ENCODE data around the gene DDB1. TPM values are rescaled to one million over a fixed set of nuclear protein-coding genes. Genes with fewer than 3 reads are reported as not detected.

Gene DDB1
- total and polyA plus RNA-seq, 10 of the 15 experiments (the other 5 are each of a cell fraction or from before 2014, with no cell fraction given): 136 to 272 (median 216) TPM

- Histone ChIP-seq H3K9me3 (replicated peaks; ENCODE audit: control insufficient read depth, insufficient read depth, low read length) (no peaks in the 10 kb centered on the region), H2AFZ (ENCODE audit: control insufficient read depth, low read depth, low read length) (no peak overlapping the region), H3K27me3 (replicated peaks in 1 of 2; ENCODE audit: control insufficient read depth in 2 of 2, insufficient read depth in 2 of 2, low read length in 1 of 2) (no peaks in the 10 kb centered on the region), H3K36me3 (ENCODE audit: control insufficient read depth in 2 of 2, insufficient read depth in 2 of 2, low read length in 1 of 2) (peaks cover 20 to 23% of the 10 kb centered on the region in 2 experiments), H3K4me1 (ENCODE audit: control insufficient read depth, insufficient read depth, low read length) (peaks cover 12% of the 10 kb centered on the region), H3K79me2 (ENCODE audit: control insufficient read depth, insufficient read depth, low read length) (peaks cover 10% of the 10 kb centered on the region), H3K4me3 (no peak overlapping the region), H4K20me1 (ENCODE audit: control insufficient read depth, insufficient read depth) (no peaks in the 10 kb centered on the region), H3K4me2 (ENCODE audit: control insufficient read depth, insufficient read depth) (no peak overlapping the region), H3K27ac (ENCODE audit: control insufficient read depth, insufficient read depth) (no peak overlapping the region), H3K9ac (ENCODE audit: control insufficient read depth, insufficient read depth, low read length) (no peak overlapping the region)
- ChIA-PET CTCF (interaction anchor here (1.0 to 20.8 kb wide), 2 partner anchors 14 to 165 kb away, joined by 3 to 387 read pairs; no protein-coding TSS in a partner anchor), POLR2A (interaction anchor here (0.8 kb wide), 1 partner anchor 16 kb away, joined by 3 read pairs; no protein-coding TSS in a partner anchor), RAD21 (ENCODE audit: unreplicated experiment) (interaction anchor here (1.2 kb wide), 1 partner anchor 17 kb away, joined by 3 read pairs; no protein-coding TSS in a partner anchor), SMC1A (ENCODE audit: uncharacterized antibody, unreplicated experiment) (interaction anchor here (0.6 to 12.8 kb wide), 4 partner anchors 10 to 90 kb away, joined by 3 to 243 read pairs (median 6); partner anchors contain the start of genes DDB1 and TKFC)
- 82% methylated on average over 8 of the region's 8 CpGs for WGBS (ENCODE audit: insufficient coverage, insufficient replicate concordance, low lambda C conversion rate, missing lambda C conversion rate)
- intact Hi-C loops (cut with micrococcal nuclease; ENCODE audit: unreplicated experiment) (no loop called here), in situ Hi-C loops (cut with MboI) (no loop called here)
- ATAC-seq (no peak), FAIRE-seq (no peak), DNase-seq (ENCODE audit: low read depth, low spot score) (no peak)
- no peak for TF ChIP-seq HCFC1 (IDR thresholded peaks at IDR 0.05; ENCODE audit: low read length)
- no peak for TF ChIP-seq GATAD2B (conservative IDR thresholded peaks at IDR 0.05; ENCODE audit: low read depth)
- TF ChIP-seq ZBED1 (IDR thresholded peaks at IDR 0.05; ENCODE audit: borderline replicate concordance): no peak
- TF ChIP-seq CHD4 (IDR thresholded peaks at IDR 0.05): no peak
- TF ChIP-seq RB1 (IDR thresholded peaks at IDR 0.05; ENCODE audit: borderline replicate concordance): no peak
- no peak for TF ChIP-seq NR2C1 (IDR thresholded peaks at IDR 0.05)
- no peak for TF ChIP-seq RAD21 (IDR thresholded peaks at IDR 0.05; ENCODE audit: insufficient read depth, low read depth, low read length)
- no peak for TF ChIP-seq MTA3 (IDR thresholded peaks at IDR 0.05; ENCODE audit: borderline replicate concordance, low read length)
- no peak for TF ChIP-seq ATF2 (IDR thresholded peaks at IDR 0.05; ENCODE audit: low read length)
- TF ChIP-seq CHD1 (IDR thresholded peaks at IDR 0.05; ENCODE audit: low read depth, low read length): no peak
- no peak for TF ChIP-seq POLR2AphosphoS5 (IDR thresholded peaks at IDR 0.05; ENCODE audit: low read length)
- TF ChIP-seq GABPA (IDR thresholded peaks at IDR 0.05; ENCODE audit: low read depth): no peak
- no peak for TF ChIP-seq FOS (IDR thresholded peaks at IDR 0.05; ENCODE audit: borderline replicate concordance, extremely low read depth, insufficient read length)
- TF ChIP-seq SPI1 (IDR thresholded peaks at IDR 0.05; ENCODE audit: borderline replicate concordance, insufficient read depth, low read depth, low read length): no peak
- TF ChIP-seq, protein P1, sequence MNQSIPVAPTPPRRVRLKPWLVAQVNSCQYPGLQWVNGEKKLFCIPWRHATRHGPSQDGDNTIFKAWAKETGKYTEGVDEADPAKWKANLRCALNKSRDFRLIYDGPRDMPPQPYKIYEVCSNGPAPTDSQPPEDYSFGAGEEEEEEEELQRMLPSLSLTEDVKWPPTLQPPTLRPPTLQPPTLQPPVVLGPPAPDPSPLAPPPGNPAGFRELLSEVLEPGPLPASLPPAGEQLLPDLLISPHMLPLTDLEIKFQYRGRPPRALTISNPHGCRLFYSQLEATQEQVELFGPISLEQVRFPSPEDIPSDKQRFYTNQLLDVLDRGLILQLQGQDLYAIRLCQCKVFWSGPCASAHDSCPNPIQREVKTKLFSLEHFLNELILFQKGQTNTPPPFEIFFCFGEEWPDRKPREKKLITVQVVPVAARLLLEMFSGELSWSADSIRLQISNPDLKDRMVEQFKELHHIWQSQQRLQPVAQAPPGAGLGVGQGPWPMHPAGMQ (IDR thresholded peaks at IDR 0.05; ENCODE audit: borderline replicate concordance): no peak
- TF ChIP-seq, protein P2, sequence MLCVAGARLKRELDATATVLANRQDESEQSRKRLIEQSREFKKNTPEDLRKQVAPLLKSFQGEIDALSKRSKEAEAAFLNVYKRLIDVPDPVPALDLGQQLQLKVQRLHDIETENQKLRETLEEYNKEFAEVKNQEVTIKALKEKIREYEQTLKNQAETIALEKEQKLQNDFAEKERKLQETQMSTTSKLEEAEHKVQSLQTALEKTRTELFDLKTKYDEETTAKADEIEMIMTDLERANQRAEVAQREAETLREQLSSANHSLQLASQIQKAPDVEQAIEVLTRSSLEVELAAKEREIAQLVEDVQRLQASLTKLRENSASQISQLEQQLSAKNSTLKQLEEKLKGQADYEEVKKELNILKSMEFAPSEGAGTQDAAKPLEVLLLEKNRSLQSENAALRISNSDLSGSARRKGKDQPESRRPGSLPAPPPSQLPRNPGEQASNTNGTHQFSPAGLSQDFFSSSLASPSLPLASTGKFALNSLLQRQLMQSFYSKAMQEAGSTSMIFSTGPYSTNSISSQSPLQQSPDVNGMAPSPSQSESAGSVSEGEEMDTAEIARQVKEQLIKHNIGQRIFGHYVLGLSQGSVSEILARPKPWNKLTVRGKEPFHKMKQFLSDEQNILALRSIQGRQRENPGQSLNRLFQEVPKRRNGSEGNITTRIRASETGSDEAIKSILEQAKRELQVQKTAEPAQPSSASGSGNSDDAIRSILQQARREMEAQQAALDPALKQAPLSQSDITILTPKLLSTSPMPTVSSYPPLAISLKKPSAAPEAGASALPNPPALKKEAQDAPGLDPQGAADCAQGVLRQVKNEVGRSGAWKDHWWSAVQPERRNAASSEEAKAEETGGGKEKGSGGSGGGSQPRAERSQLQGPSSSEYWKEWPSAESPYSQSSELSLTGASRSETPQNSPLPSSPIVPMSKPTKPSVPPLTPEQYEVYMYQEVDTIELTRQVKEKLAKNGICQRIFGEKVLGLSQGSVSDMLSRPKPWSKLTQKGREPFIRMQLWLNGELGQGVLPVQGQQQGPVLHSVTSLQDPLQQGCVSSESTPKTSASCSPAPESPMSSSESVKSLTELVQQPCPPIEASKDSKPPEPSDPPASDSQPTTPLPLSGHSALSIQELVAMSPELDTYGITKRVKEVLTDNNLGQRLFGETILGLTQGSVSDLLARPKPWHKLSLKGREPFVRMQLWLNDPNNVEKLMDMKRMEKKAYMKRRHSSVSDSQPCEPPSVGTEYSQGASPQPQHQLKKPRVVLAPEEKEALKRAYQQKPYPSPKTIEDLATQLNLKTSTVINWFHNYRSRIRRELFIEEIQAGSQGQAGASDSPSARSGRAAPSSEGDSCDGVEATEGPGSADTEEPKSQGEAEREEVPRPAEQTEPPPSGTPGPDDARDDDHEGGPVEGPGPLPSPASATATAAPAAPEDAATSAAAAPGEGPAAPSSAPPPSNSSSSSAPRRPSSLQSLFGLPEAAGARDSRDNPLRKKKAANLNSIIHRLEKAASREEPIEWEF (IDR thresholded peaks at IDR 0.05; ENCODE audit: insufficient replicate concordance, low read depth, low read length): no peak
- BruUV-seq (replicated peaks): no TSS peak
Measured at GRCh38 chr11:61352038-61352437, 19.1 kb upstream of the DDB1 start.

All from GM12878 (cell line).